ENCODE results near the gene CTBP1.
A peak's percentile ranks its signal among the peaks of the same experiment; 100 is the strongest.

CTBP1 gene

GRCh38 chr4:1208266-1208961, 40.5 kb downstream of the CTBP1 start:
- no peak overlapping the region for H3K27ac ChIP-seq (ENCODE audit: low read length)
- H3K36me3 ChIP-seq (ENCODE audit: control insufficient read depth in 2 of 2, insufficient read depth in 2 of 2, low read length in 2 of 2): peaks cover 0 to 8% of the 10 kb centered on the region in 2 donors
- H3K9ac ChIP-seq (ENCODE audit: low read length in 2 of 2): no peak overlapping the region
- no peaks in the 10 kb centered on the region for H3K9me3 ChIP-seq (ENCODE audit: control insufficient read depth in 2 of 2, low read length in 2 of 2)
- peak overlapping the region in 1 of 2 donors; percentile 22 for H3K4me3 ChIP-seq (ENCODE audit: low read length in 2 of 2)
- H3K27me3 ChIP-seq (ENCODE audit: control insufficient read depth in 1 of 2, insufficient read depth in 2 of 2, low read length in 2 of 2): no peaks in the 10 kb centered on the region
- peaks cover 65% of the 10 kb centered on the region for H3K4me1 ChIP-seq (ENCODE audit: control insufficient read depth, insufficient read depth, low read length)

GRCh38 chr4:1207603-1208265, 41.2 kb downstream of the CTBP1 start:
- Histone ChIP-seq H3K9me3 (ENCODE audit: control insufficient read depth in 2 of 2, low read length in 2 of 2) (no peaks in the 10 kb centered on the region), H3K27me3 (ENCODE audit: control insufficient read depth in 1 of 2, insufficient read depth in 2 of 2, low read length in 2 of 2) (no peaks in the 10 kb centered on the region), H3K27ac (ENCODE audit: low read length) (no peak overlapping the region), H3K4me3 (ENCODE audit: low read length in 2 of 2) (peak overlapping the region in 1 of 2 donors; percentile 22), H3K4me1 (ENCODE audit: control insufficient read depth, insufficient read depth, low read length) (peaks cover 70% of the 10 kb centered on the region), H3K36me3 (ENCODE audit: control insufficient read depth in 2 of 2, insufficient read depth in 2 of 2, low read length in 2 of 2) (peaks cover 0 to 2% of the 10 kb centered on the region in 2 donors), H3K9ac (ENCODE audit: low read length in 2 of 2) (no peak overlapping the region)

GRCh38 chr4:1207157-1207470, 41.8 kb downstream of the CTBP1 start:
- H3K27me3 ChIP-seq (ENCODE audit: control insufficient read depth in 1 of 2, insufficient read depth in 2 of 2, low read length in 2 of 2): no peaks in the 10 kb centered on the region
- no peaks in the 10 kb centered on the region for H3K36me3 ChIP-seq (ENCODE audit: control insufficient read depth in 2 of 2, insufficient read depth in 2 of 2, low read length in 2 of 2)
- no peaks in the 10 kb centered on the region for H3K9me3 ChIP-seq (ENCODE audit: control insufficient read depth in 2 of 2, low read length in 2 of 2)
- H3K9ac ChIP-seq (ENCODE audit: low read length in 2 of 2): no peak overlapping the region
- H3K27ac ChIP-seq (ENCODE audit: low read length): no peak overlapping the region
- peaks cover 70% of the 10 kb centered on the region for H3K4me1 ChIP-seq (ENCODE audit: control insufficient read depth, insufficient read depth, low read length)
- no peak overlapping the region for H3K4me3 ChIP-seq (ENCODE audit: low read length in 2 of 2)

- H3K4me3 ChIP-seq (ENCODE audit: low read length in 2 of 2): no peak overlapping the region
- H3K27me3 ChIP-seq (ENCODE audit: control insufficient read depth in 1 of 2, insufficient read depth in 2 of 2, low read length in 2 of 2): no peaks in the 10 kb centered on the region
- no peaks in the 10 kb centered on the region for H3K9me3 ChIP-seq (ENCODE audit: control insufficient read depth in 2 of 2, low read length in 2 of 2)
- H3K9ac ChIP-seq (ENCODE audit: low read length in 2 of 2): no peak overlapping the region
- H3K4me1 ChIP-seq (ENCODE audit: control insufficient read depth, insufficient read depth, low read length): peaks cover 70% of the 10 kb centered on the region
- no peaks in the 10 kb centered on the region for H3K36me3 ChIP-seq (ENCODE audit: control insufficient read depth in 2 of 2, insufficient read depth in 2 of 2, low read length in 2 of 2)
- H3K27ac ChIP-seq (ENCODE audit: low read length): no peak overlapping the region
These were observed 42.4 kb downstream of the CTBP1 start for GRCh38 chr4:1206299-1207156.

- Histone ChIP-seq H3K27me3 (ENCODE audit: control insufficient read depth in 1 of 2, insufficient read depth in 2 of 2, low read length in 2 of 2) (no peaks in the 10 kb centered on the region), H3K4me1 (ENCODE audit: control insufficient read depth, insufficient read depth, low read length) (peaks cover 68% of the 10 kb centered on the region), H3K36me3 (ENCODE audit: control insufficient read depth in 2 of 2, insufficient read depth in 2 of 2, low read length in 2 of 2) (no peaks in the 10 kb centered on the region), H3K9me3 (ENCODE audit: control insufficient read depth in 2 of 2, low read length in 2 of 2) (no peaks in the 10 kb centered on the region), H3K27ac (ENCODE audit: low read length) (no peak overlapping the region), H3K9ac (ENCODE audit: low read length in 2 of 2) (no peak overlapping the region), H3K4me3 (ENCODE audit: low read length in 2 of 2) (no peak overlapping the region)
These were observed 43.2 kb downstream of the CTBP1 start for GRCh38 chr4:1205586-1206298.

GRCh38 chr4:1204828-1205585, 43.9 kb downstream of the CTBP1 start:
- Histone ChIP-seq H3K4me1 (ENCODE audit: control insufficient read depth, insufficient read depth, low read length) (peaks cover 68% of the 10 kb centered on the region), H3K27ac (ENCODE audit: low read length) (no peak overlapping the region), H3K27me3 (ENCODE audit: control insufficient read depth in 1 of 2, insufficient read depth in 2 of 2, low read length in 2 of 2) (no peaks in the 10 kb centered on the region), H3K9ac (ENCODE audit: low read length in 2 of 2) (no peak overlapping the region), H3K9me3 (ENCODE audit: control insufficient read depth in 2 of 2, low read length in 2 of 2) (no peaks in the 10 kb centered on the region), H3K4me3 (ENCODE audit: low read length in 2 of 2) (no peak overlapping the region), H3K36me3 (ENCODE audit: control insufficient read depth in 2 of 2, insufficient read depth in 2 of 2, low read length in 2 of 2) (no peaks in the 10 kb centered on the region)

- Histone ChIP-seq H3K36me3 (ENCODE audit: control insufficient read depth in 2 of 2, insufficient read depth in 2 of 2, low read length in 2 of 2) (no peaks in the 10 kb centered on the region), H3K9me3 (ENCODE audit: control insufficient read depth in 2 of 2, low read length in 2 of 2) (no peaks in the 10 kb centered on the region), H3K4me3 (ENCODE audit: low read length in 2 of 2) (no peak overlapping the region), H3K27ac (ENCODE audit: low read length) (no peak overlapping the region), H3K9ac (ENCODE audit: low read length in 2 of 2) (no peak overlapping the region), H3K27me3 (ENCODE audit: control insufficient read depth in 1 of 2, insufficient read depth in 2 of 2, low read length in 2 of 2) (no peaks in the 10 kb centered on the region), H3K4me1 (ENCODE audit: control insufficient read depth, insufficient read depth, low read length) (peaks cover 66% of the 10 kb centered on the region)
These were observed 44.6 kb downstream of the CTBP1 start for GRCh38 chr4:1204286-1204827.

GRCh38 chr4:1203026-1203616, 45.8 kb downstream of the CTBP1 start:
- Histone ChIP-seq H3K9me3 (ENCODE audit: control insufficient read depth in 2 of 2, low read length in 2 of 2) (no peaks in the 10 kb centered on the region), H3K27ac (ENCODE audit: low read length) (no peak overlapping the region), H3K9ac (ENCODE audit: low read length in 2 of 2) (peak overlapping the region in 1 of 2 donors; percentile 22), H3K4me1 (ENCODE audit: control insufficient read depth, insufficient read depth, low read length) (peaks cover 54% of the 10 kb centered on the region), H3K36me3 (ENCODE audit: control insufficient read depth in 2 of 2, insufficient read depth in 2 of 2, low read length in 2 of 2) (no peaks in the 10 kb centered on the region), H3K27me3 (ENCODE audit: control insufficient read depth in 1 of 2, insufficient read depth in 2 of 2, low read length in 2 of 2) (no peaks in the 10 kb centered on the region), H3K4me3 (ENCODE audit: low read length in 2 of 2) (no peak overlapping the region)

- no peaks in the 10 kb centered on the region for H3K27me3 ChIP-seq (ENCODE audit: control insufficient read depth in 1 of 2, insufficient read depth in 2 of 2, low read length in 2 of 2)
- H3K4me3 ChIP-seq (ENCODE audit: low read length in 2 of 2): peak overlapping the region in 1 of 2 donors; percentile 8
- no peaks in the 10 kb centered on the region for H3K9me3 ChIP-seq (ENCODE audit: control insufficient read depth in 2 of 2, low read length in 2 of 2)
- no peaks in the 10 kb centered on the region for H3K36me3 ChIP-seq (ENCODE audit: control insufficient read depth in 2 of 2, insufficient read depth in 2 of 2, low read length in 2 of 2)
- peaks cover 48% of the 10 kb centered on the region for H3K4me1 ChIP-seq (ENCODE audit: control insufficient read depth, insufficient read depth, low read length)
- H3K9ac ChIP-seq (ENCODE audit: low read length in 2 of 2): peak overlapping the region in 1 of 2 donors; percentile 45
- peak overlapping the region; percentile 41 for H3K27ac ChIP-seq (ENCODE audit: low read length)
These were observed 46.4 kb downstream of the CTBP1 start for GRCh38 chr4:1202526-1203011.
